Breast epithelium (tissue), 3 donors: Measurements from ENCODE around the gene DYNLRB1.

Experiments
- CTCF ChIP-seq, 3 donors: fragments of 450-650 bp; IDR thresholded peaks; one replicate each; pipeline ENCODE4 v1.5.1; 2016 to 2017; ENCODE audit warnings: antibody characterized with exemption in 3 of 3, mild to moderate bottlenecking in 3 of 3, moderate library complexity in 3 of 3
- POLR2A ChIP-seq: fragments of 450-650 bp; IDR thresholded peaks from one replicate; pipeline ENCODE4 v1.6.1; 2016; ENCODE audit warnings: antibody characterized with exemption, mild to moderate bottlenecking, moderate library complexity
- POLR2AphosphoS5 ChIP-seq, 3 donors: sonication (generic); formaldehyde crosslinking; IDR thresholded peaks; one replicate each; pipeline ENCODE4 v1.6.1; 2017; ENCODE audit warnings: antibody characterized with exemption in 3 of 3

- TF ChIP-seq POLR2A (no peak), CTCF (IDR thresholded peaks at IDR 0.05) (no peak), POLR2AphosphoS5 (IDR thresholded peaks at IDR 0.05) (no peak)
These were observed 28.0 kb downstream of the DYNLRB1 start for GRCh38 chr20:34544109-34544796.
